ENCODE data around the gene PRICKLE1.
A peak's percentile ranks its signal among the peaks of the same experiment; 100 is the strongest.

Gene PRICKLE1

GRCh38 chr12:42486407-42486806 is 103.1 kb downstream of the PRICKLE1 start:
- no peak for DNase-seq

- no peak for DNase-seq
Measured at GRCh38 chr12:42485823-42486222, 103.7 kb downstream of the PRICKLE1 start.

GRCh38 chr12:42484996-42485395 is 104.5 kb downstream of the PRICKLE1 start:
- DNase-seq, result no peak

GRCh38 chr12:42483521-42483790 is 106.1 kb downstream of the PRICKLE1 start:
- DNase-seq, result peak; percentile 10

- DNase-seq, result peak; percentile 54
Measured at GRCh38 chr12:42482748-42483520, 106.6 kb downstream of the PRICKLE1 start.

- DNase-seq, result peak; percentile 31
Measured at GRCh38 chr12:42482041-42482747, 107.4 kb downstream of the PRICKLE1 start.

- no peak for DNase-seq
Measured at GRCh38 chr12:42481368-42481767, 108.2 kb downstream of the PRICKLE1 start.

GRCh38 chr12:42477941-42478340 is 111.6 kb downstream of the PRICKLE1 start:
- peak; percentile 79 for DNase-seq

GRCh38 chr12:42475106-42475505 is 114.4 kb downstream of the PRICKLE1 start:
- DNase-seq, result no peak

GRCh38 chr12:42474391-42474790 is 115.2 kb downstream of the PRICKLE1 start:
- peak; percentile 59 for DNase-seq

GRCh38 chr12:42473561-42473960 is 116.0 kb downstream of the PRICKLE1 start:
- DNase-seq, result peak; percentile 18

GRCh38 chr12:42473130-42473529 is 116.4 kb downstream of the PRICKLE1 start:
- peak; percentile 77 for DNase-seq

GRCh38 chr12:42472376-42472775 is 117.2 kb downstream of the PRICKLE1 start:
- DNase-seq, result no peak

- DNase-seq, result no peak
Measured at GRCh38 chr12:42469355-42470175, 120.0 kb downstream of the PRICKLE1 start.

GRCh38 chr12:42468921-42469320 is 120.6 kb downstream of the PRICKLE1 start:
- DNase-seq, result no peak

GRCh38 chr12:42468341-42468821 is 121.2 kb downstream of the PRICKLE1 start:
- no peak for DNase-seq

- no peak for DNase-seq
Measured at GRCh38 chr12:42463671-42464070, 125.9 kb downstream of the PRICKLE1 start.

GRCh38 chr12:42462486-42462885 is 127.1 kb downstream of the PRICKLE1 start:
- no peak for DNase-seq

- DNase-seq, result no peak
Measured at GRCh38 chr12:42459336-42459847, 130.2 kb downstream of the PRICKLE1 start.

GRCh38 chr12:42458575-42458974 is 131.0 kb downstream of the PRICKLE1 start:
- no peak for DNase-seq

- DNase-seq, result peak; percentile 77
Measured at GRCh38 chr12:42450248-42450647, 139.3 kb downstream of the PRICKLE1 start.

- DNase-seq, result no peak
Measured at GRCh38 chr12:42448841-42449240, 140.7 kb downstream of the PRICKLE1 start.

GRCh38 chr12:42447371-42447786 is 142.2 kb downstream of the PRICKLE1 start:
- DNase-seq, result no peak

Measured in fibroblast of upper back skin (primary cell).